HL-60/S4 treated with phorbol 12-myristate 13-acetate at 8.2 ng/mL for 4 days and 3 days (cell line): ENCODE results near the gene ACAA1.
"Not testable (repeated sequence)": the region's sequence is repeated elsewhere in the genome, so short reads cannot be mapped to it uniquely, and the experiment has no call there.

Experiments used
- in situ Hi-C: fragments of 300-500 bp; cut with MboI; formaldehyde crosslinking; loops from 2 replicates; pipeline ENCODE4 v1.15.0; 2022; ENCODE audit warnings: low sequenced_read_pairs

ACAA1 gene, protein sequence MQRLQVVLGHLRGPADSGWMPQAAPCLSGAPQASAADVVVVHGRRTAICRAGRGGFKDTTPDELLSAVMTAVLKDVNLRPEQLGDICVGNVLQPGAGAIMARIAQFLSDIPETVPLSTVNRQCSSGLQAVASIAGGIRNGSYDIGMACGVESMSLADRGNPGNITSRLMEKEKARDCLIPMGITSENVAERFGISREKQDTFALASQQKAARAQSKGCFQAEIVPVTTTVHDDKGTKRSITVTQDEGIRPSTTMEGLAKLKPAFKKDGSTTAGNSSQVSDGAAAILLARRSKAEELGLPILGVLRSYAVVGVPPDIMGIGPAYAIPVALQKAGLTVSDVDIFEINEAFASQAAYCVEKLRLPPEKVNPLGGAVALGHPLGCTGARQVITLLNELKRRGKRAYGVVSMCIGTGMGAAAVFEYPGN

DNA sequence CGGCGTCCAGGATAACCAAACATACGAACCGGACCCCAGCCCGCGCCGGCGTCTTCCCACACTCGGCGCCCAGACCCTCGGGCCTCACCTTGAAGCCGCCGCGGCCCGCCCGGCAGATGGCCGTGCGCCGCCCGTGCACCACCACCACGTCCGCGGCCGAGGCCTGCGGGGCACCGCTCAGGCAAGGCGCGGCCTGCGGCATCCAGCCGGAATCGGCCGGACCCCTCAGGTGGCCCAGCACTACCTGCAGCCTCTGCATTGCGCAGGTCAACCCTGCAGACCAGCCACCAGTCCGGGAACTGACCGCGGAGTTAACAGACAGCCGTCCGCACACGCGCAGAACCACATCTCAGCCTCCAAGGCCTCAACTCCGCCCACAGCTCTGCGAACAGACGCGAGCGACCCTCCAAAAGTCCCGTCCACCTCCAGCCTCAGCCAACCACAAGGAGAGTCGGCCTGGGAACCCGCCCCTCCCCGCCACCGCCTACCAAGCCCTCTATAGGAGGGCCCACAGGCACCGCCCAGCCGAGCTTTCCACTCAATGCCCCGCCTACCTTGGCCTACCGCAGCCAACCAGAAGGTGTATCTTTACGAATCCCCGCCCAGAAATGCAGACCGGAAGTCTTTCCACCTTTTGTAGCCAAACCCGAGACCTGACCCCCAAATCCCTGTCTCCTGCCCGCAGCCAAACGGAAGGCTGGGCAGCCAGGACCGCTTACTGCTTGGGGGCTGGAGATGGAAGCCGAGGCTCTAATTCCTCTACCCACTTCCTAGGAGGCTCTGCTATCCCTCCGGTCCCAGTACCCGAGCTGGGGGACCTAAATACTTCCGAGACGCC is at the start of gene ACAA1:
Gene ACAA1, minus strand, starts transcription at position 351 of the 838 bp plus-strand sequence. Its CDS starts 92 bp downstream, at position 259.
- in situ Hi-C loops, result no loop called here

DNA sequence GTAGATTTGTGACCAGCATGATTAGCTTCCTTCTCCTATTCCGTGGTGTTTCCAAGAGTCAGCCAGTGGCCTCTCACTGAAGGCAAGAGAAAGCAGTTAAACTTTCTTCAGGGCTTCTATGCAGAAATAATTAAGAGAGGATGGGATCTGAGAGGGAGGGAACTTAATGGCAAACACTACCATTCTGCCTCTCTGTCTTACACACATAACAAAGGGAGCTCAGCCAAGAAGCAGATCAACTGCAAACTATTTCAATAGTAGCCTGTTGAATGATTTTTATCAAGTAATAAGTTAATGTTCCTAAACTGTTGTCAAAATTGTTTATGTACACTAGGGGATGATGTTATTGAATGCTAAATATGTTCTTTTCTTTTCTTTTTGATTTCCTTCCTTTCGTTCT is 40.3 kb upstream of the ACAA1 start:
- in situ Hi-C loops, result no loop called here

DNA sequence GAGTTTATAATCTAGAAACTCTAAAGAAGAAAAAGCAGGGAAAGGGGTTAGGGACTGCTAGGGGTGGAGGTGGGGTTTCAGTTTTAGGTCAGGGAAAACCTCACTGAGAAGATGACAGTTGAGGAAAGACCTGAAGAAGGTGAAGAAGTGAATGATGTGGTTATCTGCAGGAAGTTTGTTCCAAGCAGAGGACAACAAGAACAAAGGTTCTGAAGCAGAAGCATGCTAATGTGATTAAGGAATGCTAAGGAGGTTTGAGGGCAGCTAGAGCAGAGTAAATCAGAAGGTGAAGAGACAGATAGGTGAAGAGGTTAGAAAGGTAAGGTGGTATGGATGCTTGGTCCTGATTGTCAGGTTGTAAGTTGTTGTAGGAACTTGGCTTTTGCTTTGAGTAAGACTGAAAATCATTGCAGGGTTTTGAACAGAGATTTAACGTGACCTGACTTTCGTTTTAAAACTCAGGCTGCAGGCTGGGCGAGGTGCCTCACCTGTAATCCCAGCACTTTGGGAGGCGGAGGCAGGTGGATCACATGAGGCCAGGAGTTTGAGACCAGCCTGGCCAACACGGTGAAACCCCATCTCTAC is 37.0 kb upstream of the ACAA1 start:
- in situ Hi-C loops, result no loop called here

DNA sequence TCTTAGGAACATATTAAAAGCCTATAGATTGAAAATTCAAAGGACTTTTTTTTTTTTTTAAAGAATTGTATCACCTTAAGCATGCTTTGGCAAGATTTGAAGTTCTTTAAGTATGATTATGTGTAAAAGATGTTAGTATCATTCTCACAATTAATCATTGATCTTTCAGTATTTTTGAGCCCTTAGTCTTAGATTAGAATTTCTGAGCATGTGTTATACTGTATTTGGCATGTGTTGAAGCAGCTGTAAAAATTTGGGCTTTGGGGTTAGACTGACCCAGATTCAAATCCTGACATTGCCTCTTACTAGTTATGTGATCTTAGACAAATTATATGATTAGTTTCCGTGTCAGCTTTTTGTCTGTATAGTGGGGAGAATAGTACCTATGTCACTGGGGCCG is 34.7 kb upstream of the ACAA1 start:
- in situ Hi-C loops, result no loop called here

DNA sequence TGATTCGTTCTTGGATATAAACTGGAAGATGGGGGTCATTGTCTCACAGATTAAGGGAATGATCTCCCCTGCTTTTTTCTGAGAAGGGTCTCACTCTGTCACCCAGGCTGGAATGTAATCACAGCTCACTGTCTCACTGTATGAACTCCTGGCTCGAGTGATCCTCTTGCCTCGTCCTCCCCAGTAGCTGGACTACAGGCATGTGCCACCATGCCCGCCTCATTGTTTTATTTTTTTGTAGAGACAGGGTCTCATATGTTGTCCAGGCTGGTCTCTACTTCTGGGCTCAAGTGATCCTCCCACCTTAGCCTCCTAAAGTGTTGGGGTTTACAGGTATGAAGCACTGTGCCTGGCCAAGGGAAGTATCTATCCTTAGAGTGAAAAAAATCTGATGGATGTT is 33.8 kb upstream of the ACAA1 start:
- in situ Hi-C loops, result no loop called here

DNA sequence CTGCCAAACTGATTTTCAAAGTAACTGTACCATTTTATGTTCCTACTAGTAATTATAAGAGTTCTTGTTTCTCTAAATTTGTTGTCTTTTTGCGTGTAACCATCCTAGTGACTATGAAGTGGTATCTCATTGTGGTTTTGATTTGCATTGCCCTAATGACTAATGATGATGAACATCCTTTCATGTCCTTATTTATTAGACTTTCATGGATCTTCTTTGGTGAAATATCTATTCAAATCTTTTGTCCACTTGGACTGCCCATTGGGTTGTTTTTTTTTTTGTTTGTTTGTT is 32.0 kb upstream of the ACAA1 start:
- in situ Hi-C loops, result no loop called here

DNA sequence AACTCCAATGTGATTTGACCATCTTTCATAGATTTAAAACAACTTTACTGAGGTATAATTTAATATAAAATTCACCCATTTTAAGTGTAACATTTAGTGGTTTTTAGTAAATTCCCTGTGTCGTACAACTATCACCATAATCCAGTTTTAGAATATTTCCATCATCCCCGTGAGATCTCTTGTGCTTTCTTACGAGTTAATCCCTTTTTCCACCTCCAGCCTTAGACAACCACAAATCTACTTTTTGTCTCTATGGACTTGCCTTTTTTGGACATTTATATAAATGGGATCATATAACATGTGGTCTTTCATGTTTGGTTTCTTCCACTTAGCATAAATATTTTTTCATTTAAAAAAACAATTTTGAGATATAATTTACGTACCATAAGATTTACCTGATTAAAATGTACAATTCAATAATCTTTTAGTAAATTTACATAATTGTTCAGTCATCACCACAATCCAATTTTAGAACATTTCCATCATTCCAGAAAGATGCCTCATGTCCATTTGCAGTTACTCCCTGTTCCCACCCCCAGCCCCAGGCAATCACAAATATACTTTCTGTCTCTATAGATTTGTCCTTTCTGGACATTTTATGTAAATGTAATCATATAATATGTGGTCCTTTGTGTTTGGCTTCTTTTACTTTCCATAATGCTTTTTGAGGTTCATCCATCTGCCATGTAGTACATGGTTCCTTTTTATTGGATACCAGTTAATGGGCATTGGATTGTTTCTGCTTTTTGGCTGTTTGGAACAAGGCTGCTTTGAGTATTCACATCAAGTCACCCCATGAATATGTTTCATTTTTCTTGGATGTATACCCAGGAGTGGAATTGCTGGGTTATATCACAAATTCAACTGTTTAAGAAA is 31.5 kb upstream of the ACAA1 start:
- in situ Hi-C loops, result no loop called here

DNA sequence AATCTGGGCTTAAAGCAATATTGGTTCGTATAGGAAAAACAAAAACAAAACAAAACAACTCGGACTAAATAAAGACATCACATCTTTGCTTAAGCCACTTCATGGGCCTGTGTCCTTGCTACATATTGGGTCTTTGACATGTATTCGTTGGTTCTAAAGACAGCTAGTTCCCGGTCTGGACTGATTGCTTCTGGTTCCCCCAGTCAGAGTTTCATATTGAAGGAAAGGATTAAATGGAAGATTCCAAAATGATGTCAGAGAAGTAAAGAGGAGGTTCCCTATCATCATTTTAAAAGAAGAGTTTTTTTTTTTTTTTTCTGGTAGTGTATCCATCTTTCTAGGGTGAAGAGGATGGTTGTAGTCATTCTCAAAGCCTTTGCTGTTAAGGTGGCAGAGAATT is 30.7 kb upstream of the ACAA1 start:
- in situ Hi-C loops, result no loop called here

DNA sequence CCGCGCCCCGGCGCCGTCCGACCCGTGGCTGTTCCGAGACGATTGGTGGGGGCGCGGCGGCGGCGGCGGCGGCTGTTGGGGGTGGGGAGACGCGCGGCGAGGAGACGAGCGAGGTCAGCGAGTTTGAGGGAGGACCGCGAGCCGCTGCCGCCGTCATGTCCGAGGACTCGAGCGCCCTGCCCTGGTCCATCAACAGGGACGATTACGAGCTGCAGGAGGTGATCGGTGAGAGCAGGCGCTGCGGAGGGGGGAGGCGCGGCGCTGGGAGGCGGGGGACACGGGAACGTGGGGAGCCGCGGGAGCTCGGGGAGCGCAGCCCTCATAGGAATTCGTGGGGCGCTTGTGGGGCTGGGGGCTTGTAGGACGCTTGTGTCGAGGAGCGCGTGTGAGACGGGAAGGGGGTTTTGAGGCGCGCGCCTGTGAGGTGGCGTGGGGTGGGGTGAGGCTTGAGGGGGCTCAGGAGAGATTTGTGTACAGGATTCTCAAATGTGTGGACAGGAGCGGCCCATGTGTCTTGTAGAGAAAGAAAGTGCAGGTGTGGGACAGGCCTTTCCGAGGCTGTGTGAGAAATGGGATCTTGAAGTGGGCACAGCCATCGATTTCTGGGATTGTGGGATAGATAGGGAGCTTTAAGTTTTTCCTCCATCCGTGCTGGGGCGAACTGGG is 28.9 kb upstream of the ACAA1 start:
- in situ Hi-C loops, result no loop called here

DNA sequence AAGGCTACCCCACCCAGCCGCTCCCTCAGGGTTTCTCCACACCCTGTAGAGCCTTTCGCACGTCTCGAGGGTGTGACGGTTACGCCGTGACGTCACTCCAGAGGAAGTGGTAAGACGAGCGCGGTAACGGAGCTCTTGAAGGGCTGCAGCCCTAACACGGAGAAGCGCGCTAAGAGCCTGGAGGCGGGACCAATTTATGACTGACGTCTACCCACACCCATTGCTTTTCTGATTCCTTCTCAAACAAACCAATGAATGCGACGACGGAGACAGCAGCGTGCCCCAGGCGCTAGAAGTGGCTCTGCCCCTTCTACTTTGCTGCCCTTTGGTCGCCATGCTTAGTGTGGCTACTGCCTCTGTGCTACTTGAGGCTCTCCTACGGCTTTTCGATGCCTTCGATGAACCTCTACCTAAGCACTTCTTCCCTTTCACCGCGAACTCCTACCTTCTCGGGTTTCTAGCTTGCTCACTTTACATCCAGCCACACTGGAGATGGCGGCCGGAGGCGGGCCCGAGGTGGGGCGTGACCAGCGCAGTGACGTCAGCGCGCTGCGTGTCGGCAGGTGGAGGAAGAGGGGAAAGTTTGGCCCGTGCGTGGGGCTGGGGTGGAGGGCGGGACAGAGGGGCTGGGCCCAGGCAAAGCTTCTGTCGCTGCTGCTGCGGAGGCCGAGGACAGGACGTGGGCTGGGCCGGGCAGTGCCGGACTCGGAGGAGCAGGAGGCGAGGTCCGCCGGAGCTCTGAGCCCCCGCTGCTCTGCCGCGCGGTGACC is 28.2 kb upstream of the ACAA1 start, which contains the start of gene OXSR1:
Gene OXSR1, plus strand, starts transcription at position 586 of the 770 bp plus-strand sequence. CDS start 340 bp downstream, outside the sequence.
- in situ Hi-C loops, result no loop called here

DNA sequence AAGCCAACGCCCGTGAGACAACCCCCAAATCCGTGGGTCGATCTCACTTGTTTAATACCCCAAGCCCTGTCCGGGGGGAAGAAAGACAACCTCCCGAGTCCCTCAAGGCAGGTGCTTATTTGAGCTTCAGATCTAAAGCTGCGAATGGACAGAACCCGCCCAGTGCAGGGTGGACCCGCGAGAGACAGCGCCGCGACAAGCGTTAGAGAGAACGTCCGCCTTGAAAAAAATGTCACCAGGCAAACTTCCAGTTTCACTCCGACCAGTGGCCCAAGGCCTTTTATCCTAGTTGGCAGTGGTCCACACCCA is 27.7 kb upstream of the ACAA1 start:
- in situ Hi-C loops, result no loop called here

DNA sequence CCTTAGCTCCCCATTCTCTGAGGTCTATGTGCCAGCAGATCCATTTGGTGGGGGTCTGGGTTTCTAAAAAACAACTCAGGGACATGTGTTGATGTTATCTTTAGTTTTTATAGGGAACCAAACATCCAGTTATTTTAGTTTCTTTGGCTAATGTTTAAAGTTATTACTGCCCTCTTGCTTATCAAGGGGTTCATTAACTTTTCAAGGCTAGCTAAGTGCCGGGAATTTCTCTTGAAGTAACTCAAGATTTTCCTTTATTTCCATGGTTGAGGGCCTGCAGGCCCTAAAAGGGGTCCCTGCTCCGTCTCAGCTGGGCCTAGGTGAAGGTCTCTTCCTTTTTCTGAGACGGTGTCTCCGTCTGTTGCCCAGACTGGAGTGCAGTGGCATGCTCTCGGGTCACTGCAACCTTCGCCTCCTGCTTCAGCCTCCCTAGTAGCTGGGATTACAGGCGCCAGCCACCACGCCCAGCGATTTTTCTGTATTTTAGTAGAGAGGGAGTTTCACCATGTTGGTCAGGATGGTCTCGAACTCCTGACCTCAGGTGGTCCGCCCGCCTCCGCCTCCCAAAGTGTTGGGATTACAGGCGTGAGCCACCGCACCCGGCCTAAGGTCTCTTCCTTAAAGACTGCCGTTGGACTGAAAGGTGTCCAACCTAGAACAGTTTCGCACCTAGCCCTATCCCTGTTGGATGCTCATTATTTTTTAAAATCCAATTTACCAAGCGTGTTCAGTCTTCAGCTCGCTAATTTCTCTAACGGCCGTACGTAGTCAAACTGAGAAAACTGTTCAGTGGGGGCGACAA is 27.1 kb upstream of the ACAA1 start:
- in situ Hi-C loops, result no loop called here

DNA sequence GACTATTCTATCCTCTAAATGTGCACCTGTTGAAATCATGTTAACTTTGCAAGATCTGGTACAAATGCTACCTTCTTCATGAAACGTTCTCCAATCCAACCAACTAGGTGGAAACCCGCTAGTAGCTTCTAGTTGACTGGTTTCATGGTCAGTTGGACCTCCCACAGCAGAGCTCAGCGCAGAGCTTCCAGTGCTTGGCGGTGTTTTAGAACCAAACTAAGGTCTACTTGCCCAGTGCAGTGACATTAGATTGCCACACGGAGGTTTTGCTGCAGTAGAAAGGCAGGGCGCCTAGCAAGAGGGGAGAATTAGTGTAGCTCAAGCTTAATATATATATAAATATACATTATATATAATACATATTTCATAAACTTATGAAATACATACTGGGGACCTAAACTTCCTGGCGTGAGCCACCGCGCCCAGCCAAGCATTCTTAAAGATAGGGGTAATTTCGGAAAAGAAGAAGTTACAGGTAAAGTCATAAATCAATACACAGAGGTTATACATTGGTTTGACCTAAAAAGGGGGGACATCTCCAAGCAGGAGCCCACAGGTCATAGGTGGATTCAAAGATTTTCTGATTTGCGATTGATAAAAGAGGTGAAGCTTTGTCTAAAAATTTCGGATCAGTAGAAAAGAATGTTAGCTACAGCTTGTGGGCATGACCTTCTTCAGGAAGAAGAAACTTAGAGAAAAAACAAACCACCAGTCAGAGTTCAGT is 26.4 kb upstream of the ACAA1 start:
- in situ Hi-C loops, result no loop called here

DNA sequence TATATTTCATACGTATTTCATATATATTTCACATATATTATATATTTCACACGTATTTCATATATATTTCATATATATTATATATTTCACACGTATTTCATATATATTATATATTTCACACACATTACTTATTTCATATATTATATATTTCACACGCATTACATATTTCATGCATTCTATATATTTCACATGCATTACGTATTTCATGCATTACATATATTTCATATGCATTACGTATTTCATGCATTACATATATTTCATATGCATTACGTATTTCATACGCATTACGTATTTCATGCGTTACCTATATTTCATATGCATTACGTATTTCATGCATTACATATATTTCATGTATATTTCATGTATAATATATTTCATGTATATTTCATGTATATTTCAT is 23.8 kb upstream of the ACAA1 start:
- in situ Hi-C loops, result not testable (repeated sequence)

DNA sequence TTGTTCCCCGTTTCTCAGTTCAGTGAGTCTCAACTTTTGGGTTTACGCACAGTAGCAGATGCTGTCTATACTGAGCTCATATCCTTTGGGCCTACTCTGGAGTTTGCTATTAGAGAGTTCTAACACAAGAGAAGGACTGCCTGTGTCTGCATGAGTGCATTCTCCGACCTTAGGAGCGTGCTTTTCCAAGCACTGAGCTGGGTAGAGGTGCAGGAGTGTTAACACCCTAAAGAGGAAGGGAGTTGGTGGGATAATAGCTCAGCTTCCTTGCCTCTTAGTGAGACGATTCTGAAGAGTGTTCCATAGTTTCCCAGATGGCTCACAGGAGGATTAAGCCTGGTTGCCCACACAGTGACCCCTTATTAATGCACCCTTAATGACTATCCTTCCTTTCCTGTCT is 21.5 kb upstream of the ACAA1 start:
- in situ Hi-C loops, result no loop called here

DNA sequence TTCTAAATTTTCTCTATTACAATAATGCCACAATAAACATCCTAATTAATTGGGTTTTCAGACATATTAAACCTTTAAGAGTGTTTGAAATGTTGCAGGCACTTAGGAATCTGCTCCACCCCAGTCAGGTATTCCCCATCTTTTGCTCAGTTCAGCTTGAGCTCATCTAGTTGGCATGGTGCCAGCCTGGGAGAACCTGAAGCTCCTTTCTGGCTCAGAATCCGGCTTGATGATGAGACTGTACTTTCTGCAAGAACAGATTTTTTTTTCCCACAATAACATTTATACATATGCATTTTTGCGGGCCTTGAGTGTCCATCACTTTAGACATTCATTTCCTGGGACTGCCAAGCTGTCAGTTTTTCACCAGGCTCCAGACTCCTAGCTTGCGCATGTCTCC is 20.7 kb upstream of the ACAA1 start:
- in situ Hi-C loops, result no loop called here

DNA sequence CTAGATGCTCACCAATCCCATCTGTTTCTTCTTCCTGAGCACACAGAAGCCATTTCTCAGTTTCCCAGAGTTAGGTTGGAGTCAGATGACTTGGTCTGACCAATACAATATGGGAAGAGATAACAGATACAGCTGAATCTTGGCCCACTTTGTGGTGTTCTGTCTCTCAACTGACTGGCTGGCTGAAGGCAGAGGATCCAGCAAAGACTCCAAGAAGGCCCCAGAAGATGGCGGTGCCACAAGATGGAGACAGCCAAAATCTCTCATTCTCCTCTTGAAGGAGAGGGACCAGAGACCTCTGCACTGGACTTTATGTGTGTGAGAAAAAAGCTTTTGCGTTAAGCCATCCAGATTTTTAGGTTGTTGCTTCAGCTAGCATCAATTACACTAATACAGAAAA is 20.2 kb upstream of the ACAA1 start:
- in situ Hi-C loops, result no loop called here

DNA sequence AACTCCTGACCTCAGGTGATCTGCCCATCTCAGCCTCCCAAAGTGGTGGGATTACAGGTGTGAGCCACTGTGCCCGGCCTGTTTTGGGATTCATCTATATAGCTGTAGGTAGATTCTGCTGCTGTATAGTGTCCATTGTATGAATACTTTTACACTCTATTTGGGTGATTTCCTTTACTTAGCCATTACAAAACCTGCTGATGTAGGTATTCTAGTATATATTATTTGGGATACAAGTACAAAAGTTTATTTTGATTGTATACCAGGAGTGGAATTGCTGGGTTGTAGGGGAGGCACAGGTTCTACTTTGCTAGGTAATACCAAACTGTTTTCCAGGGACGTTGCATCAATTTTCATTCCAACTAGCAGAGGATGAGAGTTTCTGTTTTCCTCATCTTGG is 18.9 kb upstream of the ACAA1 start:
- in situ Hi-C loops, result no loop called here
